DND-41 (cell line): ENCODE data around the gene ACAP2.

ENCODE experiments used
- ATAC-seq: fragments of 200-7000 bp; cut with Tn5 transposase; 3 replicates; pipeline ENCODE4 v1.9.1; 2021; ENCODE audit warnings: low read depth; ENCODE audit not compliant: insufficient read depth
- DNase-seq: peaks from one replicate; pipeline ENCODE4 v3.0.0-alpha.2; 2020
- H2AFZ ChIP-seq: 2 replicates; pipeline ENCODE4 v1.6.0; 2012; ENCODE audit warnings: low read depth, low read length
- H3K27ac ChIP-seq: 2 replicates; pipeline ENCODE4 v1.5.1; 2012; ENCODE audit warnings: low read length, inconsistent platforms
- H3K27me3 ChIP-seq: fragments of 200-600 bp; sonication (generic); 2 replicates; pipeline ENCODE4 v1.6.0; 2012; ENCODE audit warnings: low read length, mild to moderate bottlenecking, inconsistent platforms; ENCODE audit not compliant: insufficient read depth, poor library complexity
- H3K36me3 ChIP-seq: 2 replicates; pipeline ENCODE4 v1.5.1; 2012; ENCODE audit warnings: low read length, inconsistent platforms; ENCODE audit not compliant: insufficient read depth
- H3K4me1 ChIP-seq: 2 replicates; pipeline ENCODE4 v1.5.1; 2012; ENCODE audit warnings: mild to moderate bottlenecking, low read length; ENCODE audit not compliant: insufficient read depth
- H3K4me2 ChIP-seq: 2 replicates; pipeline ENCODE4 v1.6.0; 2012; ENCODE audit warnings: mild to moderate bottlenecking, moderate library complexity, low read length, inconsistent platforms; ENCODE audit not compliant: insufficient read depth
- H3K4me3 ChIP-seq, 2 experiments: fragments of 200-600 bp in 1 of 2; shearing (Covaris generic) in 1 of 2; 2 replicates each; pipeline ENCODE4 v1.5.1; 2012 to 2016; ENCODE audit warnings: inconsistent platforms in 2 of 2, low read length in 2 of 2, mild to moderate bottlenecking in 2 of 2, low read depth in 1 of 2, moderate library complexity in 1 of 2
- H3K79me2 ChIP-seq: 2 replicates; pipeline ENCODE4 v1.6.0; 2012; ENCODE audit warnings: low read length, inconsistent platforms; ENCODE audit not compliant: insufficient read depth
- H3K9ac ChIP-seq: 2 replicates; pipeline ENCODE4 v1.6.0; 2012; ENCODE audit warnings: low read depth, mild to moderate bottlenecking, inconsistent platforms, low read length, moderate library complexity
- H3K9me3 ChIP-seq: 2 replicates; pipeline ENCODE4 v1.5.1; 2012; ENCODE audit warnings: low read length, moderate library complexity, mild to moderate bottlenecking, inconsistent platforms; ENCODE audit not compliant: insufficient read depth, severe bottlenecking
- H4K20me1 ChIP-seq: 2 replicates; pipeline ENCODE4 v1.6.0; 2012; ENCODE audit warnings: low read length; ENCODE audit not compliant: insufficient read depth
- EZH2 ChIP-seq: IDR thresholded peaks from 3 replicates; pipeline ENCODE4 v1.6.1; 2012; ENCODE audit warnings: borderline replicate concordance, low read depth, mild to moderate bottlenecking, moderate library complexity, low read length, inconsistent platforms; ENCODE audit not compliant: severe bottlenecking
- TF ChIP-seq, protein P1 (sequence below): IDR thresholded peaks from 2 replicates; pipeline ENCODE4 v1.5.1; 2012; ENCODE audit warnings: borderline replicate concordance, low read length, moderate library complexity, mild to moderate bottlenecking; ENCODE audit not compliant: poor library complexity, severe bottlenecking; ENCODE audit errors: extremely low read depth

Gene ACAP2

DNA sequence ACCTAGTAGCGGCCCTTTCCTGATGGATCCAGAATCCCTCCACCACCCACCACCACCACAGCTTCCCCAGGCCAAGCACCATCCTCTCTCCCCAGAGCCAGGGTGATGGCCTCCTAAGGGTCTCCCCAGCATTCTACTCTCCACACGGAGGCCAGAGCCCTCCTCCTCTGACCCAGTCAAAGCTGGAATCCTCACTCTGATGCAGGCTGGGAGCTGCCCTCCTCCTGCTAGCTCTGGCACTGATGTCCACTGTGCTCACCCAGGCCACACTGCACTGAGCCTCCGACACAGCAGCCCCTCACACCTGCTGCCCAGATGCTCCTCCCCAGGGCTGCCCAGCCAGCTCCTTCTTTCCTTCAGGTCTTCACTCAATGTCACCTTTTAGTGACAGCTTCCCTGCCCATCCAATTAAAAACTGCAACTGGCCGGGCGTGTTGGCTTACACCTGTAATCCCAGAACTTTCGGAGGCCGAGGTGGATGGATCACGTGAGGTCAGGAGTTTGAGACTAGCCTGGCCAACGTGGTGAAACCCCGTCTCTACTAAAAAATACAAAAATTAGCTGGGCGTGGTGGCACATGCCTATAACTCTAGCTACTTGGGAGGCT, 192.9 kb downstream of the ACAP2 start:
- H3K9ac ChIP-seq = no peak overlapping the region
- H3K36me3 ChIP-seq = peaks cover 4% of the 10 kb centered on the region; the same call in 1 of the 2 replicates
- H2AFZ ChIP-seq = no peak overlapping the region
- no peak for ATAC-seq
- peak; percentile 1 for DNase-seq
- no peak overlapping the region for H3K27ac ChIP-seq
- H3K9me3 ChIP-seq = no peaks in the 10 kb centered on the region
- H3K4me1 ChIP-seq = no peaks in the 10 kb centered on the region
- H3K27me3 ChIP-seq = no peaks in the 10 kb centered on the region
- no peak overlapping the region for H3K4me2 ChIP-seq
- H4K20me1 ChIP-seq = peaks cover 50% of the 10 kb centered on the region; the same call in 1 of the 2 replicates
- peaks cover 8% of the 10 kb centered on the region; the same call in 1 of the 2 replicates for H3K79me2 ChIP-seq
- no peak for TF ChIP-seq EZH2
- TF ChIP-seq, protein P1, sequence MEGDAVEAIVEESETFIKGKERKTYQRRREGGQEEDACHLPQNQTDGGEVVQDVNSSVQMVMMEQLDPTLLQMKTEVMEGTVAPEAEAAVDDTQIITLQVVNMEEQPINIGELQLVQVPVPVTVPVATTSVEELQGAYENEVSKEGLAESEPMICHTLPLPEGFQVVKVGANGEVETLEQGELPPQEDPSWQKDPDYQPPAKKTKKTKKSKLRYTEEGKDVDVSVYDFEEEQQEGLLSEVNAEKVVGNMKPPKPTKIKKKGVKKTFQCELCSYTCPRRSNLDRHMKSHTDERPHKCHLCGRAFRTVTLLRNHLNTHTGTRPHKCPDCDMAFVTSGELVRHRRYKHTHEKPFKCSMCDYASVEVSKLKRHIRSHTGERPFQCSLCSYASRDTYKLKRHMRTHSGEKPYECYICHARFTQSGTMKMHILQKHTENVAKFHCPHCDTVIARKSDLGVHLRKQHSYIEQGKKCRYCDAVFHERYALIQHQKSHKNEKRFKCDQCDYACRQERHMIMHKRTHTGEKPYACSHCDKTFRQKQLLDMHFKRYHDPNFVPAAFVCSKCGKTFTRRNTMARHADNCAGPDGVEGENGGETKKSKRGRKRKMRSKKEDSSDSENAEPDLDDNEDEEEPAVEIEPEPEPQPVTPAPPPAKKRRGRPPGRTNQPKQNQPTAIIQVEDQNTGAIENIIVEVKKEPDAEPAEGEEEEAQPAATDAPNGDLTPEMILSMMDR = no peak
- no peak overlapping the region for H3K4me3 ChIP-seq

- Histone ChIP-seq H3K9ac (no peak overlapping the region), H3K4me3 (no peak overlapping the region), H4K20me1 (peaks cover 43% of the 10 kb centered on the region; the same call in 1 of the 2 replicates), H3K36me3 (peaks cover 4% of the 10 kb centered on the region; the same call in 1 of the 2 replicates), H3K4me2 (no peak overlapping the region), H3K27me3 (no peaks in the 10 kb centered on the region), H3K9me3 (no peaks in the 10 kb centered on the region), H3K79me2 (peaks cover 8% of the 10 kb centered on the region; the same call in 1 of the 2 replicates), H3K27ac (no peak overlapping the region), H3K4me1 (no peaks in the 10 kb centered on the region), H2AFZ (no peak overlapping the region)
- ATAC-seq (no peak), DNase-seq (peak; percentile 3)
- no peak for TF ChIP-seq EZH2
- TF ChIP-seq, protein P1 = no peak
Observed at GRCh38 chr3:195249057-195249770, 193.6 kb downstream of the ACAP2 start.

DNA sequence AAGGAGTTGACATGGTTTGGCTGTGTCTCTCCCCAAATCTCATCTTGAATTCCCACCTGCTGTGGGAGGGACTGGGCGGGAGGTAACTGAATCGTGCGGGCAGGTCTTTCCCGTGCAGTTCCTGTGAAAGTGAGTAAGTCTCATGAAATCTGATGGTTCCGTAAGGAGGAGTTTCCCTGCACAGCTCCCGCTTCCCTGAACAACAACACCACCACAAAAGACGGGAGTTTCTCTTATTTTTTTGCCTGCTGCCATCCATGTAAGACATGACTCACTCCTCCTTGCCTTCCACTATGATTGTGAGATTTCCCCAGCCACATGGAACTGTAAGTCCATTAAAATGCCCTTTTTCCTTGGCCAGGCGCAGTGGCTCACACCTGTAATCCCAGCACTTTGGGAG, 194.5 kb downstream of the ACAP2 start:
- no peak overlapping the region for H3K4me2 ChIP-seq
- H3K4me1 ChIP-seq = no peaks in the 10 kb centered on the region
- H3K36me3 ChIP-seq = peaks cover 4% of the 10 kb centered on the region; the same call in 1 of the 2 replicates
- H4K20me1 ChIP-seq = peaks cover 40% of the 10 kb centered on the region; the same call in 1 of the 2 replicates
- H3K4me3 ChIP-seq = no peak overlapping the region
- H2AFZ ChIP-seq = no peak overlapping the region
- H3K27ac ChIP-seq = no peak overlapping the region
- ATAC-seq = no peak
- peaks cover 8% of the 10 kb centered on the region; the same call in 1 of the 2 replicates for H3K79me2 ChIP-seq
- H3K27me3 ChIP-seq = no peaks in the 10 kb centered on the region
- H3K9ac ChIP-seq = no peak overlapping the region
- no peak for DNase-seq
- no peaks in the 10 kb centered on the region for H3K9me3 ChIP-seq
- TF ChIP-seq, protein P1 = no peak
- TF ChIP-seq EZH2 = no peak
